GM12878 (cell line): ENCODE data around the gene COL28A1.

Experiments used
- NFIC ChIP-seq: IDR thresholded peaks from 2 replicates; pipeline ENCODE4 v1.6.1; 2012; ENCODE audit warnings: low read depth, mild to moderate bottlenecking, inconsistent platforms, low read length, moderate library complexity
- RFX5 ChIP-seq: IDR thresholded peaks from 2 replicates; pipeline ENCODE4 v1.6.1; 2011; ENCODE audit warnings: low read depth, low read length, improper control_type of control experiment
- TAF1 ChIP-seq: IDR thresholded peaks from 2 replicates; pipeline ENCODE4 v1.6.1; 2011; ENCODE audit warnings: mild to moderate bottlenecking, low read depth, low read length, borderline replicate concordance
- YY1 ChIP-seq: IDR thresholded peaks from 2 replicates; pipeline ENCODE4 v1.6.1; 2011; ENCODE audit warnings: low read depth, mild to moderate bottlenecking, low read length
- TF ChIP-seq, protein P1 (sequence below): IDR thresholded peaks from 2 replicates; pipeline ENCODE4 v1.6.1; 2011; ENCODE audit warnings: borderline replicate concordance, low read depth, mild to moderate bottlenecking, moderate library complexity, mixed read lengths, low read length; ENCODE audit not compliant: insufficient read depth; ENCODE audit errors: extremely low read length
- TF ChIP-seq, protein P2 (sequence below), 3 experiments: IDR thresholded peaks in 2 of 3; conservative IDR thresholded peaks in 1 of 3; 2 replicates each; pipeline ENCODE4 v1.5.1; 2011; ENCODE audit warnings: low read depth in 3 of 3, low read length in 3 of 3, mild to moderate bottlenecking in 3 of 3, control low read depth in 2 of 3, moderate library complexity in 2 of 3, inconsistent platforms in 1 of 3, mixed read lengths in 1 of 3; ENCODE audit not compliant: control insufficient read depth in 2 of 3, insufficient read depth in 1 of 3; ENCODE audit errors: extremely low read depth in 1 of 3
- TF ChIP-seq, protein P3 (sequence below): IDR thresholded peaks from 2 replicates; pipeline ENCODE4 v1.6.1; 2011; ENCODE audit warnings: low read depth, mild to moderate bottlenecking, low read length, moderate library complexity, borderline replicate concordance; ENCODE audit errors: extremely low read depth

DNA sequence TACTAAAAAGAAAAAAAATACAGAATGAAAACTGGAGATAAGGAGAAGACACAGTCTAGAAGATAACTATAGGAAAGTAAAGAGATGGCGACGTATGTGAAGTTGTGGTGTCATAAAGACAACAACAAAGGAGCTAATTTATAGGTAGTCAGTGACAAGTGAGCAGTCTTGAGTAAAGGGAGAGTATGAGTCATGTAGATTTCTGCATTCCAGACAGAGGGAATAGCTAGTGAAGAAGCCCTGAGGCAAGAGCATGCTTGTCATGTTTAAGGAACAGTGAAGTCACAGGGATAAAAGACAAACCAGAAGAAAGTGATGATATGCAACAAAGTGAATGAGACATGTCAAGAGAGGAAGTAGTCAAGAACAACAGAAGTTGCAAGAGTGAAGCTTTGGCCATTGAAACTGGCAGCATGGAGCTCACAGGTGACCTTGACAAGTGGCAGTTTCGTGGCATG, 28.7 kb upstream of the COL28A1 start:
- TF ChIP-seq RFX5: no peak
- TF ChIP-seq, protein P1, sequence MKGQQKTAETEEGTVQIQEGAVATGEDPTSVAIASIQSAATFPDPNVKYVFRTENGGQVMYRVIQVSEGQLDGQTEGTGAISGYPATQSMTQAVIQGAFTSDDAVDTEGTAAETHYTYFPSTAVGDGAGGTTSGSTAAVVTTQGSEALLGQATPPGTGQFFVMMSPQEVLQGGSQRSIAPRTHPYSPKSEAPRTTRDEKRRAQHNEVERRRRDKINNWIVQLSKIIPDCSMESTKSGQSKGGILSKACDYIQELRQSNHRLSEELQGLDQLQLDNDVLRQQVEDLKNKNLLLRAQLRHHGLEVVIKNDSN: no peak
- TF ChIP-seq, protein P2, sequence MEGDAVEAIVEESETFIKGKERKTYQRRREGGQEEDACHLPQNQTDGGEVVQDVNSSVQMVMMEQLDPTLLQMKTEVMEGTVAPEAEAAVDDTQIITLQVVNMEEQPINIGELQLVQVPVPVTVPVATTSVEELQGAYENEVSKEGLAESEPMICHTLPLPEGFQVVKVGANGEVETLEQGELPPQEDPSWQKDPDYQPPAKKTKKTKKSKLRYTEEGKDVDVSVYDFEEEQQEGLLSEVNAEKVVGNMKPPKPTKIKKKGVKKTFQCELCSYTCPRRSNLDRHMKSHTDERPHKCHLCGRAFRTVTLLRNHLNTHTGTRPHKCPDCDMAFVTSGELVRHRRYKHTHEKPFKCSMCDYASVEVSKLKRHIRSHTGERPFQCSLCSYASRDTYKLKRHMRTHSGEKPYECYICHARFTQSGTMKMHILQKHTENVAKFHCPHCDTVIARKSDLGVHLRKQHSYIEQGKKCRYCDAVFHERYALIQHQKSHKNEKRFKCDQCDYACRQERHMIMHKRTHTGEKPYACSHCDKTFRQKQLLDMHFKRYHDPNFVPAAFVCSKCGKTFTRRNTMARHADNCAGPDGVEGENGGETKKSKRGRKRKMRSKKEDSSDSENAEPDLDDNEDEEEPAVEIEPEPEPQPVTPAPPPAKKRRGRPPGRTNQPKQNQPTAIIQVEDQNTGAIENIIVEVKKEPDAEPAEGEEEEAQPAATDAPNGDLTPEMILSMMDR (IDR thresholded peaks at IDR 0.05 in 2 of 3, conservative IDR thresholded peaks at IDR 0.05 in 1 of 3; ENCODE audit: control insufficient read depth in 2 of 3, extremely low read depth in 1 of 3, insufficient read depth in 1 of 3, low read depth in 3 of 3, low read length in 3 of 3): no peak
- TF ChIP-seq YY1: no peak
- no peak for TF ChIP-seq TAF1
- TF ChIP-seq, protein P3, sequence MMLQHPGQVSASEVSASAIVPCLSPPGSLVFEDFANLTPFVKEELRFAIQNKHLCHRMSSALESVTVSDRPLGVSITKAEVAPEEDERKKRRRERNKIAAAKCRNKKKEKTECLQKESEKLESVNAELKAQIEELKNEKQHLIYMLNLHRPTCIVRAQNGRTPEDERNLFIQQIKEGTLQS: no peak
- no peak for TF ChIP-seq NFIC
